GM23338 (cell line): ENCODE data around the gene CPLX1. TPM values are rescaled to one million over a fixed set of nuclear protein-coding genes. Genes with fewer than 3 reads are reported as not detected.

Source experiments
- ATAC-seq: fragments of 200-7000 bp; cut with Tn5 transposase; 3 replicates; pipeline ENCODE4 v1.9.1; 2020
- DNase-seq: peaks from one replicate; pipeline ENCODE4 v3.0.0-alpha.2; 2015; ENCODE audit warnings: low spot score
- H2AFZ ChIP-seq: fragments of 200-600 bp; sonication (generic); 2 replicates; pipeline ENCODE4 v1.8.0; 2016; ENCODE audit warnings: antibody characterized with exemption, mild to moderate bottlenecking, moderate library complexity
- H3F3A ChIP-seq: fragments of 200-600 bp; sonication (generic); replicated peaks from 2 replicates; pipeline ENCODE4 v1.8.0; 2017; ENCODE audit warnings: antibody characterized with exemption, mixed run types, low read depth
- H3K27ac ChIP-seq: fragments of 200-600 bp; sonication (generic); 2 replicates; pipeline ENCODE4 v1.6.1; 2016; ENCODE audit warnings: low read depth
- H3K27me3 ChIP-seq: fragments of 200-600 bp; sonication (generic); 2 replicates; pipeline ENCODE4 v1.8.0; 2016; ENCODE audit warnings: mild to moderate bottlenecking, mixed run types, moderate library complexity; ENCODE audit not compliant: insufficient read depth
- H3K36me3 ChIP-seq: fragments of 200-600 bp; sonication (generic); 2 replicates; pipeline ENCODE4 v1.8.0; 2016; ENCODE audit warnings: mild to moderate bottlenecking; ENCODE audit not compliant: insufficient read depth
- H3K4me1 ChIP-seq: fragments of 200-600 bp; sonication (generic); 2 replicates; pipeline ENCODE4 v1.8.0; 2016; ENCODE audit warnings: mild to moderate bottlenecking, moderate library complexity; ENCODE audit not compliant: insufficient read depth
- H3K4me2 ChIP-seq: fragments of 200-600 bp; sonication (generic); 2 replicates; pipeline ENCODE4 v1.7.1; 2017; ENCODE audit warnings: mixed run types
- H3K4me3 ChIP-seq: fragments of 200-600 bp; sonication (generic); 2 replicates; pipeline ENCODE4 v1.6.1; 2016; ENCODE audit warnings: mixed run types
- H3K79me2 ChIP-seq: fragments of 200-600 bp; sonication (generic); replicated peaks from 2 replicates; pipeline ENCODE4 v1.8.0; 2017; ENCODE audit warnings: mild to moderate bottlenecking; ENCODE audit not compliant: insufficient read depth
- H3K9me2 ChIP-seq: fragments of 200-600 bp; sonication (generic); 2 replicates; pipeline ENCODE4 v1.8.0; 2017; ENCODE audit not compliant: insufficient read depth
- H4K20me1 ChIP-seq: fragments of 200-600 bp; sonication (generic); replicated peaks from 2 replicates; pipeline ENCODE4 v1.8.0; 2017; ENCODE audit warnings: mild to moderate bottlenecking; ENCODE audit not compliant: insufficient read depth
- H3K27ac Mint-ChIP-seq: 2 replicates; pipeline ENCODE4 v1.8.0; 2020; ENCODE audit warnings: inconsistent platforms, mild to moderate bottlenecking, moderate library complexity, mixed read lengths
- H3K27me3 Mint-ChIP-seq: 3 replicates; pipeline ENCODE4 v1.8.0; 2022; ENCODE audit warnings: low read depth, mild to moderate bottlenecking, moderate library complexity, mixed read lengths, inconsistent platforms; ENCODE audit not compliant: insufficient read depth, poor library complexity
- H3K36me3 Mint-ChIP-seq: 3 replicates; pipeline ENCODE4 v1.8.0; 2021; ENCODE audit warnings: low read depth, mild to moderate bottlenecking, inconsistent platforms, moderate library complexity, mixed read lengths
- H3K4me1 Mint-ChIP-seq: 3 replicates; pipeline ENCODE4 v1.8.0; 2020; ENCODE audit warnings: mild to moderate bottlenecking, inconsistent platforms, mixed read lengths
- H3K4me3 Mint-ChIP-seq: 3 replicates; pipeline ENCODE4 v1.8.0; 2021; ENCODE audit warnings: moderate library complexity, mild to moderate bottlenecking, inconsistent platforms, mixed read lengths
- H3K9me3 Mint-ChIP-seq: 3 replicates; pipeline ENCODE4 v1.8.0; 2020; ENCODE audit warnings: moderate library complexity, mild to moderate bottlenecking, inconsistent platforms, mixed read lengths
- CREB1 ChIP-seq: fragments of 250-450 bp; sonication (Bioruptor Pico); IDR thresholded peaks from 2 replicates; pipeline ENCODE4 v1.5.0; 2020; ENCODE audit warnings: low read depth, mild to moderate bottlenecking, moderate library complexity
- ETS1 ChIP-seq: IDR thresholded peaks from 2 replicates; pipeline ENCODE4 v1.6.1; 2016; ENCODE audit warnings: antibody characterized with exemption
- EZH2 ChIP-seq: fragments of 200-600 bp; sonication (generic); IDR thresholded peaks from one replicate; pipeline ENCODE4 v1.8.0; 2017; ENCODE audit warnings: antibody characterized with exemption, mild to moderate bottlenecking, low read depth; ENCODE audit not compliant: unreplicated experiment
- JUNB ChIP-seq: IDR thresholded peaks from one replicate; pipeline ENCODE4 v1.6.1; 2016; ENCODE audit warnings: antibody characterized with exemption; ENCODE audit not compliant: unreplicated experiment
- NANOG ChIP-seq: IDR thresholded peaks from 2 replicates; pipeline ENCODE4 v1.6.1; 2016; ENCODE audit warnings: antibody characterized with exemption, borderline replicate concordance
- POLR2AphosphoS5 ChIP-seq: IDR thresholded peaks from 2 replicates; pipeline ENCODE4 v1.6.1; 2016; ENCODE audit warnings: antibody characterized with exemption, low read depth
- STAT1 ChIP-seq: IDR thresholded peaks from one replicate; pipeline ENCODE4 v1.6.1; 2016; ENCODE audit warnings: antibody characterized with exemption; ENCODE audit not compliant: unreplicated experiment
- ZNF114 ChIP-seq: fragments of 250-450 bp; sonication (Bioruptor Pico); IDR thresholded peaks from 2 replicates; pipeline ENCODE4 v1.5.0; 2020; ENCODE audit warnings: mild to moderate bottlenecking, moderate library complexity
- long read RNA-seq: library from polyadenylated mRNA; unstranded; transcript quantifications from one replicate; pipeline ENCODE4 v2.0.0, GENCODE V29; 2020; ENCODE audit not compliant: unreplicated experiment
- polyA plus RNA-seq: library from polyadenylated mRNA; unstranded; fragments of >200 nt; fragmentation: Nextera tagmentation; extraction: Ambion mirVana; gene quantifications from 2 replicates; pipeline ENCODE4 v1.2.1, GENCODE V29; 2016
- total RNA-seq: library from RNA; depleted of rRNA; stranded (reverse); fragments of >200 nt; shearing (Covaris generic); gene quantifications from 2 replicates; pipeline ENCODE4 v1.2.3, GENCODE V29; 2014; rRNA removed
- TF ChIP-seq, protein P1 (sequence below): IDR thresholded peaks from one replicate; pipeline ENCODE4 v1.6.1; 2018; ENCODE audit warnings: antibody characterized with exemption; ENCODE audit not compliant: unreplicated experiment

Gene CPLX1
- total RNA-seq (0.58 and 0.97 TPM in 2 replicates), polyA plus RNA-seq (0.86 and 1.1 TPM in 2 replicates)
- long read RNA-seq = 0 reads

- peak within 1 kb of the TSS; percentile 61 for H3K4me3 ChIP-seq
- Mint-ChIP-seq H3K36me3 (no peaks in the 10 kb centered on the region; the same call in 2 of the 3 replicates), H3K27me3 (peaks cover 73% of the 10 kb centered on the region), H3K4me1 (peaks cover 5% of the 10 kb centered on the region; the same call in 1 of the 3 replicates), H3K27ac (no peak within 1 kb of the TSS), H3K4me3 (peak within 1 kb of the TSS; percentile 50; the same call in 2 of the 3 replicates), H3K9me3 (no peaks in the 10 kb centered on the region; the same call in 2 of the 3 replicates)
- DNase-seq (peak; percentile 78), ATAC-seq (no peak; the same call in 2 of the 3 replicates)
- no peak within 1 kb of the TSS for H3K27ac ChIP-seq
- H2AFZ ChIP-seq = no peak within 1 kb of the TSS
- H3K79me2 ChIP-seq = no peaks in the 10 kb centered on the region
- H3F3A ChIP-seq = no peaks in the 10 kb centered on the region
- no peaks in the 10 kb centered on the region for H3K4me1 ChIP-seq
- no peaks in the 10 kb centered on the region for H4K20me1 ChIP-seq
- peak within 1 kb of the TSS; percentile 79 for H3K4me2 ChIP-seq
- no peak for TF ChIP-seq NANOG
- 0 out of 2 replicates have a peak, but pooled peaks have one; percentile 25 for TF ChIP-seq CREB1 (CRISPR knock-in tag)
- TF ChIP-seq, protein P1, sequence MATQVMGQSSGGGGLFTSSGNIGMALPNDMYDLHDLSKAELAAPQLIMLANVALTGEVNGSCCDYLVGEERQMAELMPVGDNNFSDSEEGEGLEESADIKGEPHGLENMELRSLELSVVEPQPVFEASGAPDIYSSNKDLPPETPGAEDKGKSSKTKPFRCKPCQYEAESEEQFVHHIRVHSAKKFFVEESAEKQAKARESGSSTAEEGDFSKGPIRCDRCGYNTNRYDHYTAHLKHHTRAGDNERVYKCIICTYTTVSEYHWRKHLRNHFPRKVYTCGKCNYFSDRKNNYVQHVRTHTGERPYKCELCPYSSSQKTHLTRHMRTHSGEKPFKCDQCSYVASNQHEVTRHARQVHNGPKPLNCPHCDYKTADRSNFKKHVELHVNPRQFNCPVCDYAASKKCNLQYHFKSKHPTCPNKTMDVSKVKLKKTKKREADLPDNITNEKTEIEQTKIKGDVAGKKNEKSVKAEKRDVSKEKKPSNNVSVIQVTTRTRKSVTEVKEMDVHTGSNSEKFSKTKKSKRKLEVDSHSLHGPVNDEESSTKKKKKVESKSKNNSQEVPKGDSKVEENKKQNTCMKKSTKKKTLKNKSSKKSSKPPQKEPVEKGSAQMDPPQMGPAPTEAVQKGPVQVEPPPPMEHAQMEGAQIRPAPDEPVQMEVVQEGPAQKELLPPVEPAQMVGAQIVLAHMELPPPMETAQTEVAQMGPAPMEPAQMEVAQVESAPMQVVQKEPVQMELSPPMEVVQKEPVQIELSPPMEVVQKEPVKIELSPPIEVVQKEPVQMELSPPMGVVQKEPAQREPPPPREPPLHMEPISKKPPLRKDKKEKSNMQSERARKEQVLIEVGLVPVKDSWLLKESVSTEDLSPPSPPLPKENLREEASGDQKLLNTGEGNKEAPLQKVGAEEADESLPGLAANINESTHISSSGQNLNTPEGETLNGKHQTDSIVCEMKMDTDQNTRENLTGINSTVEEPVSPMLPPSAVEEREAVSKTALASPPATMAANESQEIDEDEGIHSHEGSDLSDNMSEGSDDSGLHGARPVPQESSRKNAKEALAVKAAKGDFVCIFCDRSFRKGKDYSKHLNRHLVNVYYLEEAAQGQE = no peak
- no peaks in the 10 kb centered on the region for H3K36me3 ChIP-seq
- H3K27me3 ChIP-seq = peaks cover 61% of the 10 kb centered on the region
- no peaks in the 10 kb centered on the region for H3K9me2 ChIP-seq
Observed at GRCh38 chr4:825971-826330, at the start of gene CPLX1. CPLX1 (minus strand) TSS chr4:826129; CDS start chr4:824522, 1,607 bp downstream.

DNA sequence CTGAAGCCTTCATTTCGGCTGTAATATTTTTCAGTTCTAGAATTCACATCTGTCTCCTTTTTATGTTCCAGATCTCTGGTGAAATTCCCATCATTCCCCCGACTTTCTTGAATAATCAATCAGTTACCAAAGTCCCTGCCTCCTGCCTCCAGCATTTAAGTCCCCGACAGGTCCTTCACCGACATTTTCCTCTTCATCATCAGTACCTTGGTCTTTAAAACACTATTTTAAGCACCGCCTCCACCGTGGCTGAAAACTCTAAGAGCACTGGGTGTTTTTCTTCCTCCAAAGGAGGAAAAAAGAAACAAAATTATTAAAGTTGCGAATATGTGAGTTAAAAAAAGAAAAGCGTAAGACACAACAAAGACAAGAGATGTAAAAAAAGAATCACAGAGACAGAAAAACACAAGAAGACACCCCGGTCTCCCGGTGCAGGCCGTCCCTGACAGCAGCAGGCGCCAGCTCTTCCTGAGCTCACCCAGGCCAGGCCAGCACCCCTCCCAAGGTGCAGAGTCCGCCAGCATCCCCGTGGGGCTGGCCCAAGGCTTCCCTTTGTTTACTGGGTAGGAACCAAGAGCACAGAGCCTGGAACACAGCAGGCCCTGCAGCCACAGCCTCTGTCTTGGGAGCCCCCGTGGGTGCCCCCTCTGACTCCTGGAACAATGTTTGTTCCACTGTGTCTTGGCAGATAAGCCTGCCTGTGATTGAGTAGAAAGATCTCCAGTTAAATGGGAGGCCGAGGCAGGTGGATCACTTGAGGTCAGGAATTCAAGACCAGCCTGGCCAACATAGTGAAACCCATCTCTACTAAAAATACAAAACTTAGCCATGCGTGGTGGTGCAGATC, 49.3 kb upstream of the CPLX1 start:
- no peak overlapping the region for H3K27ac Mint-ChIP-seq
- H3K27ac ChIP-seq = no peak overlapping the region
- H4K20me1 ChIP-seq = peaks cover 3% of the 10 kb centered on the region; the same call in 1 of the 2 replicates
- no peaks in the 10 kb centered on the region for H3K9me3 Mint-ChIP-seq
- H2AFZ ChIP-seq = no peak overlapping the region
- no peaks in the 10 kb centered on the region for H3K27me3 ChIP-seq
- DNase-seq = no peak
- ATAC-seq = no peak
- no peaks in the 10 kb centered on the region for H3K9me2 ChIP-seq
- no peak overlapping the region for H3K4me2 ChIP-seq
- H3K36me3 Mint-ChIP-seq = peaks cover 40% of the 10 kb centered on the region
- H3K4me1 Mint-ChIP-seq = no peaks in the 10 kb centered on the region; the same call in 2 of the 3 replicates
- H3K4me1 ChIP-seq = no peaks in the 10 kb centered on the region
- no peak overlapping the region for H3K4me3 ChIP-seq
- H3K4me3 Mint-ChIP-seq = no peak overlapping the region
- H3K79me2 ChIP-seq = no peaks in the 10 kb centered on the region
- no peaks in the 10 kb centered on the region for H3K36me3 ChIP-seq
- peaks cover 5% of the 10 kb centered on the region for H3K27me3 Mint-ChIP-seq
- H3F3A ChIP-seq = peaks cover 4% of the 10 kb centered on the region; the same call in 1 of the 2 replicates
- no peak for TF ChIP-seq NANOG
- TF ChIP-seq ZNF114 = no peak
- no peak for TF ChIP-seq EZH2
- no peak for TF ChIP-seq STAT1
- no peak for TF ChIP-seq POLR2AphosphoS5
- TF ChIP-seq ETS1 = no peak
- TF ChIP-seq, protein P1 = no peak
- TF ChIP-seq JUNB = no peak
